Activated naive CD8-positive, alpha-beta T cell treated with anti-CD3 and anti-CD28 coated beads, Interleukin-2, amount 10 ng/mL, durations not matched to agents 7 days and 5 days (primary cell): ENCODE data around the gene NSRP1. TPM values are rescaled to one million over a fixed set of nuclear protein-coding genes. Genes with fewer than 3 reads are reported as not detected.
"Not testable (repeated sequence)": the region's sequence is repeated elsewhere in the genome, so short reads cannot be mapped to it uniquely, and the experiment has no call there.

ENCODE experiments used
- ATAC-seq: fragments of 150-1000 bp; cut with Tn5 transposase; one replicate; pipeline ENCODE4 v1.10.0; 2021; ENCODE audit warnings: low read depth, moderate library complexity
- POLR2A ChIA-PET: fragments of 350-600 bp; sonication (Branson Sonifier 250); formaldehyde crosslinking; loops from one replicate; lab custom pipeline; 2021; ENCODE audit warnings: antibody characterized with exemption; lab: Charles Lee
- DNase-seq: peaks from one replicate; pipeline ENCODE4 v3.0.0; 2021
- H3K27ac Mint-ChIP-seq: one replicate; pipeline ENCODE4 v1.8.0; 2022; ENCODE audit warnings: mild to moderate bottlenecking, mixed read lengths
- H3K27me3 Mint-ChIP-seq: one replicate; pipeline ENCODE4 v1.8.0; 2022; ENCODE audit warnings: mild to moderate bottlenecking, moderate library complexity, mixed read lengths
- H3K36me3 Mint-ChIP-seq: one replicate; pipeline ENCODE4 v1.8.0; 2021; ENCODE audit warnings: mild to moderate bottlenecking, mixed read lengths
- H3K4me1 Mint-ChIP-seq: one replicate; pipeline ENCODE4 v1.8.0; 2021; ENCODE audit warnings: mixed read lengths
- H3K4me3 Mint-ChIP-seq: one replicate; pipeline ENCODE4 v1.8.0; 2022; ENCODE audit warnings: mild to moderate bottlenecking, moderate library complexity, mixed read lengths
- H3K9me3 Mint-ChIP-seq: one replicate; pipeline ENCODE4 v1.8.0; 2021; ENCODE audit warnings: mixed read lengths
- total RNA-seq, 2 experiments: library from RNA; stranded (reverse); gene quantifications; one replicate each; pipeline ENCODE4 v1.2.3, GENCODE V29; 2021

Gene NSRP1
- total RNA-seq, 2 experiments from 2014 or later = 26.4 to 27.1 TPM

DNA sequence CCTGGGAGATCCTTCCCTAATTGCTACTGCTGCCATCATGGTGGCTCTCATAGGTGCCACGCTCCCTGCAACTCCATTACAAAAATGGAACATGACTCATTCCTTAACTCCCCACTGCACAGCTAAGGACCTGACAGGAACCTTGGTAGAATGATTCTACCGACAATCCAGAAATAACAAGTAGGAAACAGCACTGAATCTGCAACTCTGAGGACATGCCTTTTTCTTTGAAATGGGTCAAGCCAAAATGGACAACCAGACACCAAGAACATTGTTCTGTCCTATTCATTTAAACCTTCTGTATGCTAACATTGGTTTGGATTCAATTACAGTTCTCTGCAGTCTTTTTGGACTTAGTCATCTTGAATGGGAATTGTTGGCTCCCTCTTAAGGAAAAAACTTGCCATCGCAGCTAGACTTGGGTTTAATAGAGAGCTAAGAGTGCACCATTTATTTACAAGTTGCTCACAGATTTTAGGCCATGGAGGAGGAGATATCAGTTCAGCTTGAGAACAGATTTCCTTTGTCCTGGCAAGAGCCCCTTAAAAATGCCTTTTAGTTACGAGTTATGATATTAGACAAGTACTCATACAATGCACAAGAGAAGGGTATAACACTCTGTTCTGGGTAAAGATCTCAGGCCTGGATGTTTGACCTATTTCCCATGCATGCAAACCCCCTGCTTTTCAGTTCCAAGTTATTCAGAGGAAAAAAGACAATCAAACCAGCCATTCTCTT lies 20.9 kb upstream of the NSRP1 start:
- no peak for ATAC-seq
- POLR2A ChIA-PET = no interaction called here
- no peaks in the 10 kb centered on the region for H3K9me3 Mint-ChIP-seq
- H3K27ac Mint-ChIP-seq = no peak overlapping the region
- no peak overlapping the region for H3K4me3 Mint-ChIP-seq
- H3K27me3 Mint-ChIP-seq = peaks cover 32% of the 10 kb centered on the region
- DNase-seq = no peak
- no peaks in the 10 kb centered on the region for H3K36me3 Mint-ChIP-seq
- H3K4me1 Mint-ChIP-seq = peaks cover 6% of the 10 kb centered on the region

DNA sequence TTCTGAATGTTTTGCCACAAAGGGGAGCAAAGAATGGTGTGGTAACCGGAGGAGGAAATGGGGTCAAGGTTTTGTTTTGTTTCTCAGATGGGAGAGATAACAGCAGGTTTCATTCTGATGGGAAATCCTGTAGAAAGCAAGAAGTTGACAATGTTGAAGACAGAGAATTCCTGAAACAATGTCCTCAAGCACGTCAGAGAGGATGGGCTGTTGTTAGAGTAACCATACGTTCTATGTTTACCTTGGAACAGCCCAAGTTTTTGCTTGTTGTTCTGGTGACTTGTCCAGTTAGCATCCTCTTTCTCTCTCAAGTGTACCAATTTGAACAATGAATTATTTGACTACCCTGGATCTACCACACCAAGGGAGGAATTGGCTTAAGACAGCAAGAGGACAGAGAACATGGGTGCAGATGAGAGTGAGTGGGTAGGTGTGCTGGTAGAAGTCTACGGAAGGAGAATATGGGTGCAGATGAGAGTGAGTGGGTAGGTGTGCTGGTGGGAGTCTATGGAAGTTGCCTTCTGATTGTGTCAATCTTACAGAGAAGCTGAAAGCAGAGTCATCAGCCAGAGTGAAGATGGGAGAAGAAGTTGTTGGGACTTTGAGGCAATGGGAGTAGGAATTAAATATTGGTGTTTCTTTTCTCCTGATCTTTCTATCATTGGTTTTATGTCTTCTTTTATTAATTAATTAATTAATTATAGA lies 14.8 kb upstream of the NSRP1 start:
- ATAC-seq = no peak
- Mint-ChIP-seq H3K36me3 (no peaks in the 10 kb centered on the region), H3K4me3 (no peak overlapping the region), H3K27ac (no peak overlapping the region), H3K9me3 (no peaks in the 10 kb centered on the region), H3K27me3 (peaks cover 18% of the 10 kb centered on the region), H3K4me1 (peaks cover 4% of the 10 kb centered on the region)
- DNase-seq = no peak
- POLR2A ChIA-PET = no interaction called here

DNA sequence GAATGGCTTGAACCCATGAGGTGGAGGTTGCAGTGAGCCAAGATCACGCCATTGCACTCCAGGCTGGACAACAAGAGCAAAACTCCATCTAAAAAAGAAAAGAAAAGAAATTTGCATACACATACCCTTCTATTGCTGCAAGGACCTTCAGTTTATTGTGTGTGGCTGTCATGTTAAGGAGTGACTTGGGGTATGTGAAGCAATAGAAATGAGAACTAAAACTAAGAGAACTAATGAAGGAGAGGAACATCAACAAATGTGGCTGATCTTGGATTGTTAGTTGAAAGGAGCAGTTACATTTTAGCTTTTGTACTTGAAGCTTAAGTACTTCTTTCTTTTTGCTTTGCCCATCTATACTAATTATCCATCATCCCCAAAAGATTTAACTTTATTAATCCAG lies 12.7 kb upstream of the NSRP1 start:
- Mint-ChIP-seq H3K4me3 (no peak overlapping the region), H3K36me3 (no peaks in the 10 kb centered on the region), H3K9me3 (no peaks in the 10 kb centered on the region), H3K27me3 (peaks cover 23% of the 10 kb centered on the region), H3K4me1 (peaks cover 4% of the 10 kb centered on the region), H3K27ac (no peak overlapping the region)
- no peak for DNase-seq
- no peak for ATAC-seq
- POLR2A ChIA-PET = interaction anchor here (0.7 to 1.6 kb wide), 4 partner anchors 9 to 262 kb away, joined by 3 to 10 read pairs (median 4); partner anchors contain the start of gene NSRP1

DNA sequence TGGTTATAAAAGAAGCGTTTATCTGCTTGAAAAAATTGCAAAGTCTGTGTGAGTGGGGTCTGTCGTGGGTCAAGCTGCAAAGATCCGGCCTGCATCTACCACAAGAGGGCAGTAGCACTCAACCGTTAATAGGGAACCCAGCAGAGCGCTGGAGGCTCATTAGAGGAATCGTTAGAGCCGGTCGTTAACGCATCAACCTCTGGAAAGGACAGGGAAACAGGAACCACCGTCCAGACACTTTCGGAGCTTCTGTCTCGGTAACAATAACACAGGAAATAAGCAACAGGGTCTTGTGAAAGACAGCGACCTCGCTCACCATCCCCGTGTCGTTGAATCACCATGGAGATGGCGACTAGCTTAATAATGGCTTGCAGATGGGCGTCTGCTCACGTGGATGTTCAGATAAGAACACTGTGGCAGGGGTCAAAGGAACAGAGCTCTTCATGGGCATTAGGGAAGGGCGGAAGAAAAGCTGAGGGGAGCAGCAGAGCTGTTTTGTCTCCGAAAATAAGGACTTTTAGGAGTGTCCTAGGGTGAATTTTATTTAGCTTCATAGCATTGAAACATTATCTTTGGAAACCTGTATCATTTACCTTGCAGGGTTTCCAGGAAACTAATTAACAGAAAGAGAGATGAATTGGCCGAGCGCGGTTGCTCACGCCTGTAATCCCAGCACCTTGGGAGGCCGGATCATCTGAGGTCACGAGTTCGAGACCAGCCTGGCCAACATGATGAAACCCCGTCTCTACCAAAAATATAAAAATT lies 11.9 kb upstream of the NSRP1 start:
- Mint-ChIP-seq H3K9me3 (no peaks in the 10 kb centered on the region), H3K36me3 (no peaks in the 10 kb centered on the region), H3K27me3 (peaks cover 23% of the 10 kb centered on the region), H3K4me1 (peaks cover 4% of the 10 kb centered on the region), H3K27ac (no peak overlapping the region), H3K4me3 (peak overlapping the region; percentile 79)
- POLR2A ChIA-PET = interaction anchor here (0.6 to 1.6 kb wide), 7 partner anchors 8 to 726 kb away, joined by 3 to 10 read pairs (median 3); partner anchors contain the start of gene NSRP1
- DNase-seq (peak; percentile 60), ATAC-seq (peak; percentile 91)

DNA sequence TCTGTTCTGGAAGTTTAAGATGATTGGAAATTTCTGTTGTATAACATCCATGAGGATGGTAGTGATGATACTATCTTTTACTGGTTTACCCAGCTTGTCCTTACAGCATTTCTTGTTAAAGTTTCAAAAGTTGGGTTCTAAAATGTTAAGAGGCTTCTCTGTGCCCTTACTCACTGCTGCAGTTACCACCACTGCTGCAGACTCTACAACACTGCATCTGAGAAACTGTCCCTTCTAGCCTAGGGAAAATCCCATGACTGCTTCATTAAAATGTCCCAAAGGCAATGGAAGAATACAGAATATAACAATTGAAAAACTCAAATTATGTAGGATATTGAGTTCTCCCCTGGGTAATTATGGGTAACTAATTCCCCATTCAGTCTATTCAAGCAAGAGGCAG lies 3.8 kb upstream of the NSRP1 start:
- Mint-ChIP-seq H3K36me3 (peaks cover 8% of the 10 kb centered on the region), H3K4me1 (peaks cover 25% of the 10 kb centered on the region), H3K9me3 (peaks cover 1% of the 10 kb centered on the region), H3K27me3 (peaks cover 11% of the 10 kb centered on the region), H3K4me3 (no peak overlapping the region), H3K27ac (no peak overlapping the region)
- no peak for DNase-seq
- no peak for ATAC-seq
- POLR2A ChIA-PET = interaction anchor here (1.2 kb wide), 1 partner anchor 8 kb away, joined by 3 read pairs; no protein-coding TSS in a partner anchor

DNA sequence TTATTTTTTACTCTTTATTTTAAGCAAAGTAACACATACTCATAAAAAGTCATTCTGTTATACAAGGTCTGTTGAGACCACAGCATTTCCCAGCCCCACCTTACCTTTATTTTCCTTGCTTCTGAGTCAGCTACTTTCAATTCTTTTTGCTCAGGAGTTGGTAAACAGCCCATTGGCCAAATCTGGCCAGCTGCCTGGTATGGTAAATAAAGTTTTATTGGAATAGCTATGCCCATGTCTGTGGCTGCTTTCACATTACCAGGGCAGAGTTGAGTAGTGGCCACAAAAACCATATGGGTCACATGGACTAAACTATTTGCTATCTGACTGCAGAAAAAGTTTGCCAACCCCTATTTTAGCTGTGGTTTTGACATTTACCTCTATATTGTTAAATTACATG lies 3.4 kb upstream of the NSRP1 start:
- Mint-ChIP-seq H3K36me3 (peaks cover 9% of the 10 kb centered on the region), H3K4me3 (peak overlapping the region; percentile 2), H3K4me1 (peaks cover 29% of the 10 kb centered on the region), H3K9me3 (peaks cover 1% of the 10 kb centered on the region), H3K27me3 (peaks cover 11% of the 10 kb centered on the region), H3K27ac (no peak overlapping the region)
- ATAC-seq (no peak), DNase-seq (no peak)
- POLR2A ChIA-PET = interaction anchor here (1.2 kb wide), 1 partner anchor 9 kb away, joined by 3 read pairs; no protein-coding TSS in a partner anchor

DNA sequence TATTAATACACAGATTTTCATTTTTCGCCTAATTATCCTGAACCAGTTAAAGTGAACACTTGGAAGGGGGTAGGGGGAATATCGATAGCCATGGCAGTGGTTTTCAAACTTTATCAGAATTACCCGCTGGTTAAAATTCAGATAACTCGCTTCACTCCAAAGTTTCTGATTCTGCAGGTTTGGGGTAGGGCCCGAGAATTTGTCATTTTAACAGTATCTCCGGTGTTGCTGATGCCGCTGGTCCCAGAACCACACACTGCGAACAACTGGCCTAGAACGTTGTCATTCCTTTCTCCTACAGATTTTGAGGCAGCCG lies 313 bp upstream of the NSRP1 start:
- Mint-ChIP-seq H3K4me3 (peak overlapping the region; percentile 97), H3K27me3 (no peaks in the 10 kb centered on the region), H3K27ac (peak overlapping the region; percentile 99), H3K4me1 (peaks cover 48% of the 10 kb centered on the region), H3K9me3 (peaks cover 1% of the 10 kb centered on the region), H3K36me3 (peaks cover 13% of the 10 kb centered on the region)
- DNase-seq (no peak), ATAC-seq (peak; percentile 27)
- POLR2A ChIA-PET = interaction anchor here (0.7 to 1.8 kb wide), 2 partner anchors 12 to 635 kb away, joined by 10 to 12 read pairs; no protein-coding TSS in a partner anchor

DNA sequence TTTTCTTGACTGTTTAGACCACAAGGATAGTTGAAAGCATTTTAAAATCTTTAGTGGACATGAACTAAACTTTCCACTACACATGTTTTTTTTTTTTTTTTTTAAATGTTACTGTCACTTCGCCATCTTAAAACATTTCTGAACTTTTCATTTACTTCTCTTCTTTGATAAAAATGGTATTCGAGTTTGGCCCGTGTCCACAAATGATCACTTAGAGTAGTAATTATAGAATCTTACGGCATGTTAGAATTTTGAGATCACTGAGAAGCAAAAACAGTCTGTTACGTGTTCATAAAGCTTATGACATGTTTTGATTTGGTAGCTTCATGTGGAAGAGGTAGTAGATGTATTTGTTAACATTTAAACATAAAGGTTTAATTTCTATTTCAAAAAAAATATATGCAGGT lies 1.1 kb downstream of the NSRP1 start:
- Mint-ChIP-seq H3K9me3 (no peaks in the 10 kb centered on the region), H3K36me3 (peaks cover 20% of the 10 kb centered on the region), H3K4me3 (peak overlapping the region; percentile 97), H3K4me1 (peaks cover 49% of the 10 kb centered on the region), H3K27ac (peak overlapping the region; percentile 99), H3K27me3 (no peaks in the 10 kb centered on the region)
- POLR2A ChIA-PET = interaction anchor here (0.5 to 1.8 kb wide), 9 partner anchors 7 to 1134 kb away, joined by 3 to 11 read pairs (median 4); partner anchors contain the start of genes BLMH and SSH2
- ATAC-seq = no peak
- DNase-seq = no peak

DNA sequence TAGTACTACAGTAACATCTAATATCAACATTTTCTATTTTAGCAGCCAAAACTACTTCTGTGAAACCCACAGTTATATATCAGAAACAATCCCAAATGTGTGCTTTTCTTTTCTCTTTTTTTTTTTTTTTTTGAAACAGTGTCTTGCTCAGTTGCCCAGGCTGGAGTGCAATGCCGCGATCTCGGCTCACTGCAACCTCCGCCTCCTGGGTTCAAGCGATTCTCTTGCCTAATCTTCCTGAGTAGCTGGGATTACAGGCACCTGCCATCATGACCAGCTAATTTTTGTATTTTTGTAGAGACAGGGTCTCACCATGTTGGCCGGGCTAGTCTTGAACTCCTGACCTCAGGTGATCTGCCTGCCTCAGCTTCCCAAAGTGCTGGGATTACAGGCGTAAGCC lies 2.0 kb downstream of the NSRP1 start:
- not testable (repeated sequence) for H3K27ac Mint-ChIP-seq, H3K27me3 Mint-ChIP-seq, H3K9me3 Mint-ChIP-seq, ATAC-seq, DNase-seq
- H3K4me1 Mint-ChIP-seq = peaks cover 41% of the 10 kb centered on the region
- H3K4me3 Mint-ChIP-seq = peak overlapping the region; percentile 97
- POLR2A ChIA-PET = interaction anchor here (1.1 kb wide), 1 partner anchor 53 kb away, joined by 4 read pairs; no protein-coding TSS in a partner anchor
- peaks cover 21% of the 10 kb centered on the region for H3K36me3 Mint-ChIP-seq

DNA sequence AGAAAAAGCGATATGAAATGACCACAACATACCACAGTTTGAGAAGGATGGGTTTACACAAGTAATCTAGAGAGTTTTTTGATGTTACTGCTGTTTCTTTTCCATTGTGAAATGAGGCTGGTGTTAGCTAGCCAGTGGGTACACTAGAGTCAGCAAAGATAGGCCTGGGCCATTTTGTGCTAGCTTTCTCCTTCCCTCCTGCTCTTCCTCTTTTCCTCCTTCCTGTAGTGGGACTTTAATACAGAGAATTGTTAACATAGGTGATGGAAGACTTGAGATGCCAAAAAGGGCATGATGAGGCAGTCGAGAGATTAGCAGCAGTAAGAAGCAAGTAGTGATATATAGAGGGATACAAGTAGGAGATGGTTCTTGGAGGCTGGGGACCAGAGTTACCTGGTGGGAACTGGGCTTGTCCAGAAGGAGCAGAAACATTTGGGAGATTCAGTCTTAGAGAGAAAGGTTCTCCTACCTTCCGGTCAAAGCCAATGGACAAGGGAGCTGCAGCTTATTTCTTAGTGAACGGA lies 7.7 kb downstream of the NSRP1 start:
- Mint-ChIP-seq H3K36me3 (peaks cover 12% of the 10 kb centered on the region), H3K27ac (peak overlapping the region; percentile 21), H3K27me3 (no peaks in the 10 kb centered on the region), H3K9me3 (no peaks in the 10 kb centered on the region), H3K4me3 (no peak overlapping the region), H3K4me1 (peaks cover 28% of the 10 kb centered on the region)
- ATAC-seq (no peak), DNase-seq (no peak)
- POLR2A ChIA-PET = no interaction called here

DNA sequence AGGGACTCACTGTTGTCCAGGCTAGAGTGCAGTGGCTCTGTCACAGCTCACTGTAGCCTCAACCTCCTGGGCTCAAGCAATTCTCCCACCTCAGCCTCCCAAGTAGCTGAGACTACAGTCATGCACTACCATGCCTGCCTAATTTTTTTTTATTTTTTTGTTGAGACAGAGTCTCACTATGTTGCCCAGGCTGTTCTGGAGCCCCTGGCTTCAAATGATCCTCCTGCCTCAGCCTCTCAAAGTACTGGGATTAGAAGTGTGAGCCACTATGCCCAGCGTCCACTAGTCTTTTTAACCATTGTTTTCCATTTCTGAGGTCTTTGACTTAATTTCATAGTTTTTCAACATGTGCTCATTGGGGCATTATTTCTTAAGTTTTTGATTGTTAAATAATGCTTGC lies 13.5 kb downstream of the NSRP1 start:
- no peak overlapping the region for H3K27ac Mint-ChIP-seq
- peaks cover 15% of the 10 kb centered on the region for H3K36me3 Mint-ChIP-seq
- no peak overlapping the region for H3K4me3 Mint-ChIP-seq
- ATAC-seq = no peak
- no peaks in the 10 kb centered on the region for H3K9me3 Mint-ChIP-seq
- POLR2A ChIA-PET = no interaction called here
- no peak for DNase-seq
- peaks cover 8% of the 10 kb centered on the region for H3K4me1 Mint-ChIP-seq
- H3K27me3 Mint-ChIP-seq = no peaks in the 10 kb centered on the region

DNA sequence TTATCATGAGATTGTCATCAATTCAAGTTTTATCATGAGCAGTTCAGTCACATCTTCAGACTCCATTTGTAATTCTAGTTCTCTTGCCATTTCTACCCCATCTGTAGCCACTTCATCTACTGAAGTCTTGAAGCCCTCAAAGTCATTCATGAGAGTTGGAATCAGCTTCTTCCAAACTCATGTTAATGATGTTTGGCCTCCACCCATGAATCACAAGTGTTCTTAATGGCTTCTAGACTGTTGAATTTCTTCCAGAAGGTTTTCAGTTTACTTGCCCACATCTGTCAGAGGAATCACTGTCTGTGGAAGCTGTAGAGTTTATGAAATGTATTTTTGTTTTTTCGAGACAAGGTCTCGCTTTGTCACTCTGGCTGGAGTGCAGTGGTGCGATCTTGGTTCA lies 16.0 kb downstream of the NSRP1 start:
- no peak for ATAC-seq
- Mint-ChIP-seq H3K36me3 (peaks cover 15% of the 10 kb centered on the region), H3K4me3 (no peak overlapping the region), H3K9me3 (no peaks in the 10 kb centered on the region), H3K4me1 (peaks cover 7% of the 10 kb centered on the region), H3K27me3 (no peaks in the 10 kb centered on the region), H3K27ac (no peak overlapping the region)
- POLR2A ChIA-PET = interaction anchor here (0.7 kb wide), 1 partner anchor 226 kb away, joined by 4 read pairs; no protein-coding TSS in a partner anchor
- DNase-seq = no peak

DNA sequence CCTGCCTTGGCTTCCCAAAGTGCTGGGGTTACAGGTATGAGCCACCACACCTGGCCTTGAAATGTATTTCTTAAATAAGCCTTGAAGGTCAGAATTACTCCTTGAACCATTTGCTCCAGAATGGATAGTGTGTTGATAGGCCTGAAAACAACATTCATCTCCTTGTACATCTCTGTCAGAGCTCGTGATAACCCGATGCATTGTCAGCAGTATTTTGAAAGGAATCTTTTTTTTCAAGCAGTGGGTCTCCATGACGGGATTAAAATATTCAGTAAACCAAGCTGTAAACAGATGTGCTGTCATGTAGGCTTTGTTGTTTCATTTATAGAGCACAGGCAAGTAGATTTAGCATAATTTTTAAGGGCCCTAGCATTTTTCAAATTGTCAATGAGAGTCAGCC lies 16.6 kb downstream of the NSRP1 start:
- Mint-ChIP-seq H3K36me3 (peaks cover 19% of the 10 kb centered on the region), H3K4me1 (peaks cover 10% of the 10 kb centered on the region), H3K27ac (no peak overlapping the region), H3K27me3 (no peaks in the 10 kb centered on the region), H3K9me3 (no peaks in the 10 kb centered on the region), H3K4me3 (no peak overlapping the region)
- DNase-seq (no peak), ATAC-seq (no peak)
- POLR2A ChIA-PET = interaction anchor here (0.7 kb wide), 1 partner anchor 225 kb away, joined by 4 read pairs; no protein-coding TSS in a partner anchor
